Keratinocyte (primary cell): Measurements from ENCODE around the gene TTR. TPM values are rescaled to one million over a fixed set of nuclear protein-coding genes. Genes with fewer than 3 reads are reported as not detected.
A peak's percentile ranks its signal among the peaks of the same experiment; 100 is the strongest.

Experiments used
- DNase-seq: peaks from one replicate; pipeline ENCODE4 v3.0.0-alpha.2; 2011; ENCODE audit warnings: low read depth, missing footprints, low spot score
- FAIRE-seq: peaks from 2 replicates; lab custom pipeline; 2011; peaks lifted over from hg19 to GRCh38; lab: Jason Lieb, UNC
- H2AFZ ChIP-seq: 2 replicates; pipeline ENCODE4 v1.6.0; 2012; ENCODE audit warnings: low read length, control low read depth, inconsistent platforms; ENCODE audit not compliant: control insufficient read depth
- H3K27ac ChIP-seq: 2 replicates; pipeline ENCODE4 v1.5.1; 2011; ENCODE audit warnings: low read length; ENCODE audit not compliant: control insufficient read depth, insufficient read depth
- H3K27me3 ChIP-seq: 3 replicates; pipeline ENCODE4 v1.6.0; 2011; ENCODE audit warnings: low read length; ENCODE audit not compliant: control insufficient read depth, insufficient read depth; ENCODE audit errors: extremely low read depth
- H3K36me3 ChIP-seq, 2 experiments: 2 replicates in 1 of 2; 3 replicates in 1 of 2; pipeline ENCODE4 v1.5.1; 2011; ENCODE audit warnings: low read length in 2 of 2, mild to moderate bottlenecking in 1 of 2; ENCODE audit not compliant: control insufficient read depth in 2 of 2, insufficient read depth in 2 of 2; ENCODE audit errors: extremely low read depth in 1 of 2
- H3K4me1 ChIP-seq: 3 replicates; pipeline ENCODE4 v1.5.1; 2011; ENCODE audit warnings: low read length; ENCODE audit not compliant: control insufficient read depth, insufficient read depth; ENCODE audit errors: extremely low read depth
- H3K4me2 ChIP-seq: 3 replicates; pipeline ENCODE4 v1.6.0; 2011; ENCODE audit warnings: low read depth, low read length; ENCODE audit not compliant: control insufficient read depth, insufficient read depth; ENCODE audit errors: extremely low read depth
- H3K4me3 ChIP-seq, 3 experiments: fragments of 200-600 bp in 1 of 3; sonication (generic) in 1 of 3; 2 replicates in 2 of 3; 3 replicates in 1 of 3; pipeline ENCODE4 v1.5.1; 2011 to 2016; ENCODE audit warnings: low read length in 3 of 3, mild to moderate bottlenecking in 3 of 3, control low read depth in 2 of 3, inconsistent platforms in 1 of 3, low read depth in 1 of 3, mixed read lengths in 1 of 3, mixed run types in 1 of 3, moderate library complexity in 1 of 3; ENCODE audit not compliant: control insufficient read depth in 2 of 3, insufficient read depth in 2 of 3; ENCODE audit errors: extremely low read depth in 1 of 3
- H3K79me2 ChIP-seq: 2 replicates; pipeline ENCODE4 v1.6.0; 2012; ENCODE audit warnings: low read length; ENCODE audit not compliant: control insufficient read depth, insufficient read depth
- H3K9ac ChIP-seq: 3 replicates; pipeline ENCODE4 v1.6.0; 2011; ENCODE audit warnings: low read length; ENCODE audit not compliant: control insufficient read depth, insufficient read depth; ENCODE audit errors: extremely low read depth
- H3K9me1 ChIP-seq: 3 replicates; pipeline ENCODE4 v1.6.0; 2011; ENCODE audit warnings: low read length; ENCODE audit not compliant: control insufficient read depth, insufficient read depth; ENCODE audit errors: extremely low read depth
- H3K9me3 ChIP-seq: 2 replicates; pipeline ENCODE4 v1.5.1; 2012; ENCODE audit warnings: low read depth, low read length; ENCODE audit not compliant: control insufficient read depth
- H4K20me1 ChIP-seq: 3 replicates; pipeline ENCODE4 v1.6.0; 2011; ENCODE audit warnings: low read length; ENCODE audit not compliant: control insufficient read depth, insufficient read depth; ENCODE audit errors: extremely low read depth
- CTCF ChIP-seq, 3 experiments: IDR thresholded peaks in 1 of 3; conservative IDR thresholded peaks in 1 of 3; optimal IDR thresholded peaks in 1 of 3; 2 replicates in 2 of 3; 3 replicates in 1 of 3; pipeline versions ENCODE3 to v1.5.1; 2011; ENCODE audit warnings: low read length in 3 of 3, mild to moderate bottlenecking in 3 of 3, moderate library complexity in 2 of 3, control low read depth in 1 of 3, inconsistent platforms in 1 of 3; ENCODE audit not compliant: insufficient read depth in 2 of 3; ENCODE audit errors: extremely low read depth in 1 of 3
- EZH2 ChIP-seq: IDR thresholded peaks from one replicate; pipeline ENCODE4 v1.6.1; 2012; ENCODE audit warnings: inconsistent platforms, mild to moderate bottlenecking, low read length, moderate library complexity
- dilution Hi-C: fragments of 300-500 bp; cut with MboI; formaldehyde crosslinking; loops from one replicate; pipeline ENCODE4 v1.7.0; 2020; ENCODE audit warnings: low sequenced_read_pairs; ENCODE audit not compliant: extremely low pct_ligation_motif_present
- polyA plus RNA-seq, 5 experiments: library from polyadenylated mRNA; depleted of rRNA in 3 of 5; stranded (reverse) in 3 of 5; stranded (forward) in 1 of 5; unstranded in 1 of 5; fragments of >200 nt; gene quantifications; 1 replicate in 1 of 5; 2 replicates in 3 of 5; 3 replicates in 1 of 5; pipeline versions ENCODE4 v1.2.1 to v1.2.3, GENCODE V29; 2011 to 2012; ENCODE audit warnings: missing spikeins in 2 of 5, low read depth in 1 of 5, low replicate concordance in 1 of 5

TTR gene
- polyA plus RNA-seq, 1 donor (not counting 4 experiments of a cell fraction or from before 2014, with no cell fraction given) = not detected

GRCh38 chr18:31579375-31579774, 12.3 kb upstream of the TTR start:
- Histone ChIP-seq H3K36me3 (no peaks in the 10 kb centered on the region), H3K4me1 (peaks cover 5% of the 10 kb centered on the region), H3K9me1 (no peaks in the 10 kb centered on the region), H3K79me2 (no peaks in the 10 kb centered on the region), H3K9me3 (no peaks in the 10 kb centered on the region), H3K4me3 (no peak overlapping the region), H3K27me3 (no peaks in the 10 kb centered on the region), H4K20me1 (no peaks in the 10 kb centered on the region), H3K9ac (no peak overlapping the region), H2AFZ (no peak overlapping the region), H3K4me2 (no peak overlapping the region), H3K27ac (no peak overlapping the region)
- DNase-seq = no peak
- dilution Hi-C loops = no loop called here
- TF ChIP-seq EZH2 (no peak), CTCF (optimal IDR thresholded peaks at IDR 0.05 in 1 of 3, IDR thresholded peaks at IDR 0.05 in 1 of 3, conservative IDR thresholded peaks at IDR 0.05 in 1 of 3; ENCODE audit: extremely low read depth in 1 of 3, insufficient read depth in 2 of 3, low read length in 3 of 3) (no peak)
- FAIRE-seq = no peak

- H3K4me2 ChIP-seq = peak overlapping the region; percentile 29
- H2AFZ ChIP-seq = peak overlapping the region; percentile 49
- no peaks in the 10 kb centered on the region for H3K9me1 ChIP-seq
- no peak for DNase-seq
- H3K36me3 ChIP-seq = no peaks in the 10 kb centered on the region
- peaks cover 5% of the 10 kb centered on the region for H3K4me1 ChIP-seq
- FAIRE-seq = no peak
- H3K27ac ChIP-seq = no peak overlapping the region
- dilution Hi-C loops = no loop called here
- no peaks in the 10 kb centered on the region for H3K27me3 ChIP-seq
- no peak for TF ChIP-seq EZH2
- no peak for TF ChIP-seq CTCF (optimal IDR thresholded peaks at IDR 0.05 in 1 of 3, IDR thresholded peaks at IDR 0.05 in 1 of 3, conservative IDR thresholded peaks at IDR 0.05 in 1 of 3; ENCODE audit: extremely low read depth in 1 of 3, insufficient read depth in 2 of 3, low read length in 3 of 3)
- no peak overlapping the region for H3K9ac ChIP-seq
- no peaks in the 10 kb centered on the region for H3K79me2 ChIP-seq
- H3K9me3 ChIP-seq = no peaks in the 10 kb centered on the region
- H4K20me1 ChIP-seq = no peaks in the 10 kb centered on the region
- no peak overlapping the region for H3K4me3 ChIP-seq
These were observed 10.0 kb upstream of the TTR start for GRCh38 chr18:31581498-31582197.
